ENCODE data around the gene TRIM63. TPM values are rescaled to one million over a fixed set of nuclear protein-coding genes. Genes with fewer than 3 reads are reported as not detected.
"Not testable (repeated sequence)": the region's sequence is repeated elsewhere in the genome, so short reads cannot be mapped to it uniquely, and the experiment has no call there.

Gene TRIM63
- total and polyA plus RNA-seq, 2 donors (not counting 1 experiment from before 2014, with no cell fraction given): not detected

DNA sequence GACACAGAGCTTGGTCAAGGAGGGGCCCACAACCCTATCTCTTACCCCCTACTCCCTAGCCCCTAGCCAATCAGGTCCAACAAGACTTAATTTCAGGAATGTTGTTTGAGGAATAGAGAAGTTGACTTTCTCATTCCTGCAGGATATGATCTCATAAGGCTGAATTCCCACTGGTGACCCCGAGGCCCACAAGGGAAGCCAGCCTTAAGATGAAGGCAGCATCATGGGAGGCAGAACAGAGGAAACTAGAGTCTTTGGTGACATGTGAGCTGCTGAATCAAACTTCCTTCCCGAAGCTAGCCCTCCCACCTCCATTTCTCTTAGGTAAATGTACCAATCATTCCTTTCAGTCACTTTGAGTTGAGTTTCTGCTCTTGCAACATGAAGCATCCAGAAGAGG, 35.1 kb upstream of the TRIM63 start:
- 75% methylated on average over 1 of the region's 2 CpGs for WGBS (ENCODE audit: insufficient coverage)
- POLR2A ChIA-PET: no interaction called here

DNA sequence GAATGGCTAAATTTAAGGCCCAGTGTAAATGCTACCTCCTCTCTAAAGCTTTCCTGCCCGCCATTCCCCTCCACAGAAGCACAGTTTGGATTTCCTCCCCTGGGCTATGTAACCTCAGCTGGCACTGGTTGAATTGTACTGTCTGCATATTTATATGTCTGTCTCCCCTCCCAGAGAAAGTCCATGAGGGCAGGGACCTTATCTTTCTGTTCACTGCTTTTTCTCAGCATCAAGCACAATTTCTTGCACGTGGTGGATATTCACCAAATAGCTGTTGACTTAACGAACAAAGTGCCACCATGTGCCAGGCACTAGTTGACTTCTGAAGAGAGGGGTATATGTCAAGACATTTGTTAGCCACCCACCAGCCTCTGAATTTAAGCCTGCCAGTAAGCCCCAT, 34.7 kb upstream of the TRIM63 start:
- TF ChIP-seq, protein P1, sequence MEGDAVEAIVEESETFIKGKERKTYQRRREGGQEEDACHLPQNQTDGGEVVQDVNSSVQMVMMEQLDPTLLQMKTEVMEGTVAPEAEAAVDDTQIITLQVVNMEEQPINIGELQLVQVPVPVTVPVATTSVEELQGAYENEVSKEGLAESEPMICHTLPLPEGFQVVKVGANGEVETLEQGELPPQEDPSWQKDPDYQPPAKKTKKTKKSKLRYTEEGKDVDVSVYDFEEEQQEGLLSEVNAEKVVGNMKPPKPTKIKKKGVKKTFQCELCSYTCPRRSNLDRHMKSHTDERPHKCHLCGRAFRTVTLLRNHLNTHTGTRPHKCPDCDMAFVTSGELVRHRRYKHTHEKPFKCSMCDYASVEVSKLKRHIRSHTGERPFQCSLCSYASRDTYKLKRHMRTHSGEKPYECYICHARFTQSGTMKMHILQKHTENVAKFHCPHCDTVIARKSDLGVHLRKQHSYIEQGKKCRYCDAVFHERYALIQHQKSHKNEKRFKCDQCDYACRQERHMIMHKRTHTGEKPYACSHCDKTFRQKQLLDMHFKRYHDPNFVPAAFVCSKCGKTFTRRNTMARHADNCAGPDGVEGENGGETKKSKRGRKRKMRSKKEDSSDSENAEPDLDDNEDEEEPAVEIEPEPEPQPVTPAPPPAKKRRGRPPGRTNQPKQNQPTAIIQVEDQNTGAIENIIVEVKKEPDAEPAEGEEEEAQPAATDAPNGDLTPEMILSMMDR (IDR thresholded peaks at IDR 0.05): no peak
- no peak for TF ChIP-seq EZH2 (IDR thresholded peaks at IDR 0.05; ENCODE audit: borderline replicate concordance, insufficient read depth, low read depth, low read length, poor library complexity, severe bottlenecking)
- no peak overlapping the region for H3K27ac ChIP-seq (ENCODE audit: low read length in 2 of 2)
- DNase-seq (no peak), ATAC-seq (ENCODE audit: low read depth) (no peak)
- 86% methylated on average over 2 of the region's 3 CpGs for WGBS (ENCODE audit: insufficient coverage)
- no peaks in the 10 kb centered on the region for H3K27me3 ChIP-seq (replicated peaks in 1 of 4; ENCODE audit: control extremely low read depth in 1 of 4, control insufficient read depth in 3 of 4, insufficient read depth in 4 of 4, low read length in 3 of 4)
- no peak overlapping the region for H3K4me3 ChIP-seq (ENCODE audit: control extremely low read depth in 1 of 5, extremely low read depth in 1 of 5, insufficient read depth in 1 of 5, low read depth in 2 of 5, low read length in 4 of 5)
- no peak overlapping the region for H3K4me2 ChIP-seq (replicated peaks; ENCODE audit: low read depth, low read length, poor library complexity, severe bottlenecking)
- no peak overlapping the region for H3K27ac Mint-ChIP-seq
- intact Hi-C loops (cut with micrococcal nuclease): no loop called here
- no peak overlapping the region for H2AFZ ChIP-seq (ENCODE audit: insufficient read depth, low read depth, low read length, poor library complexity, severe bottlenecking)
- CTCF ChIA-PET: interaction anchor here (1.0 to 17.9 kb wide), 9 partner anchors 11 to 315 kb away, joined by 3 to 336 read pairs (median 6); partner anchors contain the start of gene ZNF593
- H3K9me3 ChIP-seq (ENCODE audit: control extremely low read depth in 1 of 3, control insufficient read depth in 2 of 3, insufficient read depth in 1 of 3, low read length in 2 of 3): no peaks in the 10 kb centered on the region
- no peak overlapping the region for H3K9ac ChIP-seq (ENCODE audit: low read length)
- no peaks in the 10 kb centered on the region for H3K36me3 ChIP-seq (replicated peaks in 1 of 2; ENCODE audit: control extremely low read depth in 1 of 2, control insufficient read depth in 1 of 2, extremely low read depth in 1 of 2, insufficient read depth in 2 of 2, low read length in 1 of 2)
- H4K20me1 ChIP-seq (ENCODE audit: control insufficient read depth, insufficient read depth, low read length, poor library complexity, severe bottlenecking): no peaks in the 10 kb centered on the region
- H3K79me2 ChIP-seq (ENCODE audit: control insufficient read depth, insufficient read depth, low read length): no peaks in the 10 kb centered on the region
- H3K4me1 Mint-ChIP-seq: peaks cover 4% of the 10 kb centered on the region
- H3K9me3 Mint-ChIP-seq (ENCODE audit: insufficient read depth): no peaks in the 10 kb centered on the region
- no peaks in the 10 kb centered on the region for H3K4me1 ChIP-seq (ENCODE audit: control insufficient read depth in 2 of 2, insufficient read depth in 2 of 2, low read length in 2 of 2)
- peaks cover 17% of the 10 kb centered on the region for H3K27me3 Mint-ChIP-seq
- POLR2A ChIA-PET: no interaction called here
- no peak overlapping the region for H3K4me3 Mint-ChIP-seq

More for the DNA sequence above, 35.1 kb upstream of the TRIM63 start:
- Histone ChIP-seq H3K4me2 (replicated peaks; ENCODE audit: low read depth, low read length, poor library complexity, severe bottlenecking) (no peak overlapping the region), H3K4me3 (ENCODE audit: control extremely low read depth in 1 of 5, extremely low read depth in 1 of 5, insufficient read depth in 1 of 5, low read depth in 2 of 5, low read length in 4 of 5) (no peak overlapping the region), H3K27ac (ENCODE audit: low read length in 2 of 2) (no peak overlapping the region), H2AFZ (ENCODE audit: insufficient read depth, low read depth, low read length, poor library complexity, severe bottlenecking) (no peak overlapping the region), H3K36me3 (replicated peaks in 1 of 2; ENCODE audit: control extremely low read depth in 1 of 2, control insufficient read depth in 1 of 2, extremely low read depth in 1 of 2, insufficient read depth in 2 of 2, low read length in 1 of 2) (no peaks in the 10 kb centered on the region), H3K79me2 (ENCODE audit: control insufficient read depth, insufficient read depth, low read length) (no peaks in the 10 kb centered on the region), H3K9me3 (ENCODE audit: control extremely low read depth in 1 of 3, control insufficient read depth in 2 of 3, insufficient read depth in 1 of 3, low read length in 2 of 3) (no peaks in the 10 kb centered on the region), H3K9ac (ENCODE audit: low read length) (no peak overlapping the region), H3K4me1 (ENCODE audit: control insufficient read depth in 2 of 2, insufficient read depth in 2 of 2, low read length in 2 of 2) (no peaks in the 10 kb centered on the region), H3K27me3 (replicated peaks in 1 of 4; ENCODE audit: control extremely low read depth in 1 of 4, control insufficient read depth in 3 of 4, insufficient read depth in 4 of 4, low read length in 3 of 4) (no peaks in the 10 kb centered on the region), H4K20me1 (ENCODE audit: control insufficient read depth, insufficient read depth, low read length, poor library complexity, severe bottlenecking) (no peaks in the 10 kb centered on the region)
- no peak overlapping the region for H3K4me3 Mint-ChIP-seq
- TF ChIP-seq EZH2 (IDR thresholded peaks at IDR 0.05; ENCODE audit: borderline replicate concordance, insufficient read depth, low read depth, low read length, poor library complexity, severe bottlenecking): no peak
- TF ChIP-seq, protein P1 (IDR thresholded peaks at IDR 0.05): no peak
- DNase-seq (no peak), ATAC-seq (ENCODE audit: low read depth) (no peak)
- intact Hi-C loops (cut with micrococcal nuclease): no loop called here
- CTCF ChIA-PET: interaction anchor here (0.6 to 17.9 kb wide), 16 partner anchors 11 to 509 kb away, joined by 3 to 336 read pairs (median 4); partner anchors contain the start of gene ZNF593
- peaks cover 4% of the 10 kb centered on the region for H3K4me1 Mint-ChIP-seq
- peaks cover 17% of the 10 kb centered on the region for H3K27me3 Mint-ChIP-seq
- H3K9me3 Mint-ChIP-seq (ENCODE audit: insufficient read depth): no peaks in the 10 kb centered on the region
- no peak overlapping the region for H3K27ac Mint-ChIP-seq

DNA sequence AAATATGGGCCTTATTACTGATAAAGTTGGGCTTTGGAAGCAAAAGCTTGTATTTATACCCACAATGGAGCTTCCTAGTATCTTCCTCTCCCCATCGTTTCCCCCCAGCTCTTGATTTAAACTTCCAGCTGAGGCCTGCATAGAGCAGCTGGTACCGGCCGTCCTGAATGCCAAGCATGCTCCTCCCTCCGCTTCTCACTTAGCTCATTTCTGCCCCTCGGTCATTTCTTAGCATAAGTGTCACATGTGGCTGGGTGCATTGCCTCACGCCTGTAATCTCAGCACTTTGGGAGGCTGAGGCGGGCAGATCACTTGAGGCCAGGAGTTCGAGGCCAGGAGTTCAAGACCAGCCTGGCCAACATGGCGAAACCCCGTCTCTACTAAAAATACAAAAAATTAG, 32.8 kb upstream of the TRIM63 start:
- H3K9ac ChIP-seq (ENCODE audit: low read length); H3K9me3 Mint-ChIP-seq (ENCODE audit: insufficient read depth); intact Hi-C loops (cut with micrococcal nuclease); POLR2A ChIA-PET; H3K27ac Mint-ChIP-seq; H3K27me3 ChIP-seq (replicated peaks in 1 of 4; ENCODE audit: control extremely low read depth in 1 of 4, control insufficient read depth in 3 of 4, insufficient read depth in 4 of 4, low read length in 3 of 4); H3K4me1 ChIP-seq (ENCODE audit: control insufficient read depth in 2 of 2, insufficient read depth in 2 of 2, low read length in 2 of 2); H3K4me3 ChIP-seq (ENCODE audit: control extremely low read depth in 1 of 5, extremely low read depth in 1 of 5, insufficient read depth in 1 of 5, low read depth in 2 of 5, low read length in 4 of 5); ATAC-seq (ENCODE audit: low read depth); H4K20me1 ChIP-seq (ENCODE audit: control insufficient read depth, insufficient read depth, low read length, poor library complexity, severe bottlenecking); H3K9me3 ChIP-seq (ENCODE audit: control extremely low read depth in 1 of 3, control insufficient read depth in 2 of 3, insufficient read depth in 1 of 3, low read length in 2 of 3); DNase-seq; H3K4me2 ChIP-seq (replicated peaks; ENCODE audit: low read depth, low read length, poor library complexity, severe bottlenecking); H2AFZ ChIP-seq (ENCODE audit: insufficient read depth, low read depth, low read length, poor library complexity, severe bottlenecking); H3K27ac ChIP-seq (ENCODE audit: low read length in 2 of 2); H3K36me3 ChIP-seq (replicated peaks in 1 of 2; ENCODE audit: control extremely low read depth in 1 of 2, control insufficient read depth in 1 of 2, extremely low read depth in 1 of 2, insufficient read depth in 2 of 2, low read length in 1 of 2); H3K4me1 Mint-ChIP-seq; H3K79me2 ChIP-seq (ENCODE audit: control insufficient read depth, insufficient read depth, low read length); H3K4me3 Mint-ChIP-seq: not testable (repeated sequence)
- 98% methylated on average over 7 of the region's 10 CpGs for WGBS (ENCODE audit: insufficient coverage)
- CTCF ChIA-PET: interaction anchor here (1.2 to 17.9 kb wide), 4 partner anchors 14 to 69 kb away, joined by 3 to 336 read pairs (median 4); partner anchors contain the start of gene ZNF593
- peaks cover 21% of the 10 kb centered on the region for H3K27me3 Mint-ChIP-seq

All from B cell (primary cell).